Hair follicular keratinocyte (primary cell): ENCODE measurements around the gene RPS6KB2. TPM values are rescaled to one million over a fixed set of nuclear protein-coding genes. Genes with fewer than 3 reads are reported as not detected.

Experiments used
- total RNA-seq: library from RNA; depleted of rRNA; stranded (reverse); fragments of >200 nt; gene quantifications from 2 replicates; pipeline ENCODE4 v1.2.3, GENCODE V29; 2015

The RPS6KB2 gene
- total RNA-seq: 44.4 and 71.9 TPM in 2 replicates

DNA sequence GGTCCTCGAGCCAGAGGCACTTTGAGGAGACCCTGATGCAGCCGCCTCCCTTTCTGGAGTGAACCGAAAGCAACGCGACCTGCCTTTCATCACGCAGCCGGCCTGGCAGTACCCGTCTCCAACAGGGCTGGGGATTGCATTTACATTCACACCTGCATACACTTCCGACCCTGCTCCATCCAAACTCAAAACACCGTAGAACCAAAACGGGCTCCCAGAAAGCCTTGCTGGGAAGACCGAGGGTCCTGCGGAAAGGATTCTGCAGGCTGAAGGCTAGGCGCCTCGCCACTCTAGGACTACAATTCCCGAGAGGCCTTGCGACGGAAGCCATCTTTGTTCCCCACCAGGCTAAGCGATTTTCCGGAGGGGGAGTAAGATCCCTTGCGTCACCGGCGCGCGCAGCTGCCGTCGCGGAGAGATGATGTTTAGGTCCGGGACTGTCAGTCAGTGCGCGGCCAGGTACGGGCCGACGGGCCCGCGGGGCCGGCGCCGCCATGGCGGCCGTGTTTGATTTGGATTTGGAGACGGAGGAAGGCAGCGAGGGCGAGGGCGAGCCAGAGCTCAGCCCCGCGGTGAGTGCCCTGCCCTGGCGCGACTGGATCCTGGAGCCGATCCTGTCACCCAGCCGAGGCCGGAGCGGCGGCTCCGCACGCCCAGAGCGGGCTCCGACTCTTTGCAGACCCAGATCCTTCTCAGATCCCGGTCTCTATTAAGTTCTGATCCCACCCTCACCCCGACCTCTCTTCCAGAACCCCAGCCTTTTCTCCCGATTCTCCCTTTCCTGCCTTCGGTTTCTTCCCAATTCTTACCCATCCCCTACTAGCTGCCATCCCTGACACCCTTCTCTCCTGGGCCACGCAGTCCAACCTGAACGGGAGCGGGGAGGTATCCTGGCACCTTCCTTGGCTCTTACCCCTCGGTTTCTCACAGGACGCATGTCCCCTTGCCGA, at the start of gene RPS6KB2:
Gene RPS6KB2, plus strand, starts transcription at position 443 of the 950 bp plus-strand sequence. Its CDS starts 52 bp downstream, at position 495.

DNA sequence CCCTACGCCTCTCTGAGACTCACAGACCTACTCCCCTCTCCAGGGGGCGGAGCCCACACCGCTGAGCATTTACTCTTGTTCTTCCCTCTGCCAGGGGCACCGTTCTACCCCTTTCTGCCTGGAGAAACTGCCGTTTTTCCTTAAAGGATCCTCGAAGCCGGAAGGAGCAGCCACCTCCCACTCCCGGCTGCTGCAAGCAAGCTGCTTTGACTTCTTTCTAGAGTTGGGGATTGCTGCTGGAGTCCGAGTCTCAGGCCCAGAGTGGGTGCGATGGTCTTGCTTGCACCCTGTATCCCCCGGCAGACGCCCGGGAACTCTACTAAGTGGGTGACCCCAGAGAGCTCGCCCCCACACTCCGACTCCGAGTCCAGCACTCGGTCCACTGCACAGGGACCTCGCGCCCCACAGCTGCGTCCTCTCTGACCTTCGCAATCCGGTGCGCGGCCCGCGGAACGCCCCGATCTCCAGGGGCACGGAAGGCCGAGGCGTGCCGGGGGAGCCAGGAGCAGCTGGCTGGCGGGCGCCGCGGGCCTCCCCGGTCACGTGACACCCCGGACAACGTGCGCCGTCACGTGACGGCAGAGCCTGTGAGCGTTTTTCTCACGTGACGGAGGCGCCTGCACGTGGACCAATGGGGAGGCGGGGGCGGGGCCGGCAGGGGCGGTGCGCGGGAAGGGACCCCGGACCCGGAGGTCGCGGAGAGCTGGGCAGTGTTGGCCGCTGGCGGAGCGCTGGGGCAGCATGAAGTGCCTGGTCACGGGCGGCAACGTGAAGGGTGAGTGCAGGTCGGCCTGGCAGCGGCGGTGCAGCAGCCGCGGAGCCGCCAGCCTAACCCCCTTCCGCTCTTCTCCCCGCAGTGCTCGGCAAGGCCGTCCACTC, 36.8 kb upstream of the RPS6KB2 start, which contains the start of gene RAD9A:
Gene RAD9A, plus strand, starts transcription at position 683 of the 879 bp plus-strand sequence. Its CDS starts 59 bp downstream, at position 742.

DNA sequence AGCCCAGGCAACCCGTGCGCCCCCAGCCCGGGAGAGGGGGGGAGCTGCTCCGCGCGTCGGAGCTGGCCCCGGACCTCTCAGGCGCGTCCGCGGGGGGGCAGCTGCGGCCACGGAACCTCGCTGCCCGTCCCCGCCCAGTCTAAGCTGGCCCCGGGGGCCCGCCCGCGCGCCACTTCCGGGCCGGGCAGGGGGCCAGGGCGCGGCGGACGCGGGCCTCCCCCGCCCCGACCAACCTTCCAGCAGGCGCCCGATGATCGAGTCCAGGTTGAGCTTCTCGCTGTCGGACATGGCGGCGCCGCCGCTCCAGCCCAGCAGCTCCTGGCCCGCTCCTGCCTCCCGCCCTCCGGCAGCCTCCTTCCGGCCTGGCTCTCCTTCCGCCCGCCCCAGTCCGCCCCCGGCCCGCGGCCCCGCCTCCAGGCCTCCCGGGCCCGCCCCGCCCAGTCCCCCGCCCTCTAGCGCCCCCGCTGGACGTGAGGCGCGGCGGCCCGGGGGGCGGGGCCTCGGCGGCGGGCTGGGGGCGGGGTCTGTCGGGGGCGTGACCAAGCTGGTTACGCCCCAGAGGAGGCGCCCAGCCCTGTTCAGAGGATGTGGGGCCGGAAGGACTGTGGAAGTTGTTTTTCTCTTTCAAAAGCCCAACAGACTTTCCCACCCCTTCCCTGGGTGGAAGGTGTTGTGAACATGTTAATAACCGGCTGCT, 26.7 kb upstream of the RPS6KB2 start, which contains the start of gene PPP1CA:
Gene PPP1CA, minus strand, starts transcription at position 364 of the 697 bp plus-strand sequence. Its CDS starts 76 bp downstream, at position 288.

DNA sequence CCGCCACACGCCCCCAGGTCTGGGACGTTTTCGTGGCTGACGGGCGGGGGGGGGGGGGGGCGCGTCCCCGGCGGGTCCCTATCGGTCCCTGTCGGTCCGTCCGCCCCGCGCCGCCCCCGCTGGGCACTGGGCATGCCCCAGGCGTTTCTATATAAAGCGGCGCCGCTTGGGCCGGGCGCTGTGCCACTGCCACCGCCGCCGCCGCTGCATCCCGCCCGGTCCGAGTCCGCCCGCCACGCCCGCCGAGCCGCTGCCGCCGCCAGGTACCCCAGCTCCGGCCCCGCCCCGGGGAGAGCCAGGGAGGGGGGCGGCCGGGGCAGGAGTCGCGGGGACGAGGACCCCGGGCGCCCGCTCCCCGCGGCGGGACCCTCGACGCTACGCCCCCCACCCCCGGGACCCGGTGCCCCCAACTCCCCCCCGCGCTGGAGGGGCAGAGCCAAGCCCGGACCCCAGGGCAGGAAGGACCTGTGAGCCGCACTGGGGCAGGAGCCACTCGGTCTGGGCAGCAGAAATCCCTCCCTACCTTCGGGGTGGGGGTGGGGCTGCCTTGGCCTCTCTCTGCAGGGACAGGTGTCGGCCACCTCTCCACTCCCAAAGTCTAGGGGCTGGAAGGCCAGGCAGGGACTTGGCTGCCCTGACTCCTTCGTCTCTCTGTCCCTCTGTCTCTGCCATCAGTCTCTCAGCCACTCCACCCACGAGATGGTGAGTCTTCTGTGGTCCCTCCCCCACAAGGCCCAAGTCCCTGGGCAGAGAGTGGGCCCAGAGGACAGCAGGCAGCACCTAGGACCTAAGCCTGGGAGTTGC, 12.6 kb upstream of the RPS6KB2 start, which contains the start of gene CARNS1:
Gene CARNS1, plus strand, starts transcription at position 178 of the 804 bp plus-strand sequence. Its CDS starts 522 bp downstream, at position 700.

DNA sequence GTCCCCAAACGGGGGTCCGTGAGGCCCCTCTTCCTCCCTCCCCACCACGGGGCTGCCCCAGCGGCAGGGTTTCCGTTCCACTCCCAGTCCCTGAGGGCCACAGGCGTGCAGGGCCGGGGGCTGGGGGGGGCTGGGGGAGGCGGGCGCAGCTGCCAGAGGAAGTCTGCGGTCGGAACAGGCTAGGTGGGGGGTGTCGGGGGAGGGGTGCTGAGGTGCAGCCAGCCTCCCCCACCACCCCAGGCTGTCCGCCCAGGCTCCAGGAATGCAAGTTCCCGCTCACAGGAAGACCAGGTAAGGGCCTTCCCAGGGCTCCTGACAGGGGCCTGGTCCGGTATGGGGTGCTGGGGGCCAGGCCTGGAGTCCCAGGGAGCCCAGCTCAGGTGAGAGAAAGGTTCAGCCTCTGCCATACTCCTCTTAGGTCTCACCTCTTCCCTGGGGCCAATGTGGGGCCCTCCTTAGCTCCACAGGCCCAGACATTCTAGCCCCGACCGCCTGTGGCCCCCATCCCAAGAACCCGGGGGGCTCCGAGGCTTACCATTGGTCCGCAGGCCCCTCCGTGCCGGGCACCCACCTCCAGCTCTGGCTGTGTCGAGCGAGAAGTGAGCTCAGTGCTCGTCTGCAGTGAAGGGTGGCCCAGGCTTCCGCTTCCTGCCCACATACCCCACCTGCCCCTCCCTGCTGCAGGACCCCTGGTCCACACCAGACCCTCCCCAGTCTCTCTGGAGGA, 9.0 kb downstream of the RPS6KB2 start, which contains the start of gene PTPRCAP:
Gene PTPRCAP, minus strand, starts transcription at position 601 of the 727 bp plus-strand sequence. Its CDS starts 63 bp downstream, at position 538.

DNA sequence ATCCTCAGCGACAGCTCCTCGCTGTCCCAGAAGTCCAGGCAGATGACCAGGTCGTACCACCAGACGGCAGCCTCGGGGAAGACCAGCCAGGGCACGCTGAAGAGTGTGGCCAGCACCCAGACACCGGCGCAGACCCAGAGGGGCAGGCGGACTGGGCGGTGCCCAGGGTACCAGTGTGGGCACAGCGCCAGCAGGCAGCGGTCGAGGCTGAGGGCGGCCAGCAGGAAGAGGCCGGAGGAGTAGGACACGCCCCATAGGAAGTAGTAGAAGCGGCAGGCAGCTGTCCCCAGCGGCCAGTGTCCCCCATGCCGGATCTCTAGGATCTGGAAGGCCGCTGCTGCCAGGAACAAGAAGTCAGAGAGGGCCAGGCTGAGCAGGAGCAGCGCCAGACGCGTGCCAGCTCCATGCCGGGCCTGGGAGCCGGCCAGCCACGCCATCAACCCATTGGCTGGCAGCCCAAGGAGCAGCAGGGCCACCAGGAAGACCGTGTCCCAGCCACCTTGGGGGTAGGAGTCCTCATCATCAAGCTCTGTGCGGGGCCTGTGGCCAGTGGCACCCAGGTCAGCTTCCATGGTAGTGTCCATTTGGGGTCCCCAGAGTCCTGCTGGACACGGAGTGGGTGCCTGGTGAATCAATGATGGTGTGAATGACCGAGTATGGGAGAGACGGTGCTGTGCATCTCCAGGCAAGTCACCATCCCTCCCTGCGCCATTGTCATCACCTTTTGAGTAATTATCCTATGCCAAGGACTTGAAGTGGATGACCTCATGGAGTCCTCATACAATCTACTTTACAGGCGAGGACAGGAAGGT, 24.1 kb downstream of the RPS6KB2 start, which contains the start of gene GPR152:
Gene GPR152, minus strand, starts transcription at position 589 of the 812 bp plus-strand sequence. Its CDS starts 5 bp downstream, at position 584.

DNA sequence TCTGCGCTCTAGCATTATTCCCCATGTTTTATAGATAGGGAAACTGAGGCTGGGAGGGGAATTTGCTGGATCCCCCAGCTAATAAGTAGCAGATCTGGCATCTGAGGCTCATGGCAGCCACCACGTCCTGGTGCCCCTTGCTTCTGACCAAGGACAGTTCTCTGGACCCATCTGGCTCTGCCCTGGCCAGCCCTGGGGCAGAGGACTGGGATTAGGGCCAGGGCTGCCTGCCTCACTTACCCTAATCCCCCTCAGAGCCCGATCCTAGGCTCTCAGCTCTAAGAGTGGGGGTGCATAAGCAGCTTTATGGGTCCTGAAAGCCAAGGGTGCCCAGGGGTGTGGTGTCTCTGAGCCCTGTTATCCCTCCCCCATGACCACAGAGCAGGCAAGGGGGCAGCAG, 26.8 kb downstream of the RPS6KB2 start, which contains the start of gene CABP4:
Gene CABP4, plus strand, starts transcription at position 301 of the 400 bp plus-strand sequence. Its CDS starts 70 bp downstream, at position 371.

DNA sequence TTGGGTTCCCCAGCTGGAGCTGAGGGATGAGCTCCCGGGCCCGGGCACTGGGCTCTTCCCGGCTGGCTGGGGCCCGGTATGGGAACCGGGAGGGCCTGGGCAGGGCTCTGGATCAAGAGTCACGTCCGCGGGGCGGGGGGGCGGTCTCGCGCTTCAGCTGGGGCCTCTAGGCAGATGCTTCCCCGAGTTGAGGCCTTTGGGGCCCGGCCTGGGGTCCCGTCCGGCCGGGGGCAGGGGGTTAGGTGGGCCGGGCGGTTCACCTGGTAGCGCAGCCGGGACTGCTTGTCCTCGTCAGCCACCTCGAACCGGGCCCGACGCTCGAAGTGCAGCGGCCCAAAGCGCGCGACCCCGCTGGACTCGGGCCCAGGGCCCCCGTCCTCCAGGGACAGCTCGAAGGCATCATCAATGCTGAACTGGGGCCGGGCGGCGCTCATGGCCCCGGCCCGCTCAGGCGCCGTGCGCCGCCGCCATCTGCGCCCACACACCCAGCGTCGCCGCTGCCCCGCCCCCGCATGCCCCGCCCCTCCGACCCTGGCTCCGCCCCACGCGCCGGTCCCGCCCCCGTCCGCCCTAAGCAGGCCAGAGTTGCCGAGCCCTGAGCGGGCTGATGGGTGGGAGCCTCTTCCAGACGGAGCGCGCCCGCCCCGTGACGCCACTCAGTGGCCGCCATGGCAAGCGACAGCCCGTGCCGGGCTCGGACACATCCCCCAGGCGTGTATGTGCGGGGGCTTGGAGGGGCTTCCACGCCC, 40.6 kb downstream of the RPS6KB2 start, which contains the start of gene TMEM134:
Gene TMEM134, minus strand, starts transcription at position 493 of the 749 bp plus-strand sequence. Its CDS starts 59 bp downstream, at position 434.

DNA sequence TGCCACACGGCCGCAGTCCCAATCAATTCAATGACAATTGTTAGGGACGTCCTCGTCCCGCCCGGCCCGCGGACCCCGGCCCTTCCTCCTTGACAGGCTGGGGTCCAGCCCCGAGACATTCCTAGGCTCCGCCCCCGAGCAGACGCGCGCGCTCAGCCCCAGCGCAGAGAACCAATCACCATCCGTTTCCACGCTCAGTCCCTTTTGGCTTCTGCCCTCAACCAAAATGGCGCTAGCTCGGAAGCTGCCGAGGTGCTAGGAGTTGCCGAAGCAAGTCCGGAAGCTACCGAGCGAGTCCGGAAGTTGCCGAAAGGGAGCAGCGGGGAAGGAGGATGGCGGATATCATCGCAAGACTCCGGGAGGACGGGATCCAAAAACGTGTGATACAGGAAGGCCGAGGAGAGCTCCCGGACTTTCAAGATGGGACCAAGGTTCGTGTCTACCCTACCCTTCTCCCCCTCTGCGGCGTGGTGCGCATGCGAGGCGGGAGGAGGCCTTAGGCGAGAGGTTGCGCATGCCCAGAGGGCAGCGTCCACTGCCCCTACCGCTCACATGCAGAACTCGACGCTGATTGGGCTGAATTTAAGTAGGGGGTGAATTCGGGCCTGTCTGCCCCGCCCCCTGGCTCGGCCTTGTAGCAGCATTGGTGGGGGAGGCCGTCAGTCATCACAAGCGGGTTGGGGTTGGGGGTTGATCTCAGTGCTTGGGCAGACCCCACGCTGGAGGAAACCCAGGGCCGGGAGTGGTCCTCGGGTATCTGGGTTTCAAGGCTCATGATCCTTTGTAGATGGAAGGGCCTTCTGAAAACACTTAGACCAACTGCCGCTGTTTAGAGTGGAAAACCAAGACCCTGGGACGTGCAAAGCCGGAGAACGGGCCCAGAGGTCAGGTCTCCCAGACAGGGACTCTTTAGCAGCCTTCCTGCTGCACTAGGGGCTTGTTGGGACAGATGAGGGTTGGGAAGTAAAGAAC, 54.8 kb downstream of the RPS6KB2 start, which contains the start of gene AIP:
Gene AIP, plus strand, starts transcription at position 200 of the 972 bp plus-strand sequence. Its CDS starts 133 bp downstream, at position 333.

Other genes starting within 250 kb of the RPS6KB2 start
- gene GRK2, start 162.0 kb upstream of the RPS6KB2 start, total RNA-seq: 60.3 and 66.1 TPM in 2 replicates
- 34.4 and 35.4 TPM in 2 replicates for gene ANKRD13D, start 139.2 kb upstream of the RPS6KB2 start, total RNA-seq
- 54.8 and 64.1 TPM in 2 replicates for gene SSH3, start 125.0 kb upstream of the RPS6KB2 start, total RNA-seq
- 76.9 and 150 TPM in 2 replicates for gene POLD4, start 74.9 kb upstream of the RPS6KB2 start, total RNA-seq
- 4.6 and 4.7 TPM in 2 replicates for gene CLCF1, start 54.9 kb upstream of the RPS6KB2 start, total RNA-seq
- 5.5 and 16.3 TPM in 2 replicates for gene RAD9A, start 36.5 kb upstream of the RPS6KB2 start, total RNA-seq
- gene PPP1CA, start 26.6 kb upstream of the RPS6KB2 start, total RNA-seq: 251 and 264 TPM in 2 replicates
- gene TBC1D10C, start 24.4 kb upstream of the RPS6KB2 start, total RNA-seq: not detected in 2 replicates
- gene CARNS1, start 12.8 kb upstream of the RPS6KB2 start, total RNA-seq: 0.30 TPM in 1 of 2 replicates, not detected in the other
- 0.78 and 1.4 TPM in 2 replicates for gene PTPRCAP, start 9.2 kb downstream of the RPS6KB2 start, total RNA-seq
- 65.5 and 82.0 TPM in 2 replicates for gene CORO1B, start 15.0 kb downstream of the RPS6KB2 start, total RNA-seq
- not detected in 2 replicates for gene GPR152, start 24.2 kb downstream of the RPS6KB2 start, total RNA-seq
- not detected in 2 replicates for gene CABP4, start 26.9 kb downstream of the RPS6KB2 start, total RNA-seq
- gene TMEM134, start 40.8 kb downstream of the RPS6KB2 start, total RNA-seq: 91.8 and 98.6 TPM in 2 replicates
- 43.6 and 47.6 TPM in 2 replicates for gene AIP, start 54.5 kb downstream of the RPS6KB2 start, total RNA-seq
- 28.0 and 39.4 TPM in 2 replicates for gene PITPNM1, start 76.9 kb downstream of the RPS6KB2 start, total RNA-seq
- gene CDK2AP2, start 79.7 kb downstream of the RPS6KB2 start, total RNA-seq: 73.0 and 86.1 TPM in 2 replicates
- gene CABP2, start 95.0 kb downstream of the RPS6KB2 start, total RNA-seq: not detected in 2 replicates
- gene GSTP1, start 155.3 kb downstream of the RPS6KB2 start, total RNA-seq: 2,705 and 3,941 TPM in 2 replicates
- 271 and 284 TPM in 2 replicates for gene NDUFV1, start 178.4 kb downstream of the RPS6KB2 start, total RNA-seq
- gene NUDT8, start 201.4 kb downstream of the RPS6KB2 start, total RNA-seq: 11.7 and 16.6 TPM in 2 replicates
- gene TBX10, start 211.3 kb downstream of the RPS6KB2 start, total RNA-seq: not detected in 2 replicates
- gene ACY3, start 222.2 kb downstream of the RPS6KB2 start, total RNA-seq: 0.16 TPM in 1 of 2 replicates, not detected in the other
- 0.87 and 3.4 TPM in 2 replicates for gene ALDH3B2, start 246.1 kb downstream of the RPS6KB2 start, total RNA-seq